ENCODE measurements around the gene LMF2. TPM values are rescaled to one million over a fixed set of nuclear protein-coding genes. Genes with fewer than 3 reads are reported as not detected.

LMF2 gene
- polyA plus RNA-seq, 1 of the 3 experiments (the other 2 are of a cell fraction), result 34.3 TPM

DNA sequence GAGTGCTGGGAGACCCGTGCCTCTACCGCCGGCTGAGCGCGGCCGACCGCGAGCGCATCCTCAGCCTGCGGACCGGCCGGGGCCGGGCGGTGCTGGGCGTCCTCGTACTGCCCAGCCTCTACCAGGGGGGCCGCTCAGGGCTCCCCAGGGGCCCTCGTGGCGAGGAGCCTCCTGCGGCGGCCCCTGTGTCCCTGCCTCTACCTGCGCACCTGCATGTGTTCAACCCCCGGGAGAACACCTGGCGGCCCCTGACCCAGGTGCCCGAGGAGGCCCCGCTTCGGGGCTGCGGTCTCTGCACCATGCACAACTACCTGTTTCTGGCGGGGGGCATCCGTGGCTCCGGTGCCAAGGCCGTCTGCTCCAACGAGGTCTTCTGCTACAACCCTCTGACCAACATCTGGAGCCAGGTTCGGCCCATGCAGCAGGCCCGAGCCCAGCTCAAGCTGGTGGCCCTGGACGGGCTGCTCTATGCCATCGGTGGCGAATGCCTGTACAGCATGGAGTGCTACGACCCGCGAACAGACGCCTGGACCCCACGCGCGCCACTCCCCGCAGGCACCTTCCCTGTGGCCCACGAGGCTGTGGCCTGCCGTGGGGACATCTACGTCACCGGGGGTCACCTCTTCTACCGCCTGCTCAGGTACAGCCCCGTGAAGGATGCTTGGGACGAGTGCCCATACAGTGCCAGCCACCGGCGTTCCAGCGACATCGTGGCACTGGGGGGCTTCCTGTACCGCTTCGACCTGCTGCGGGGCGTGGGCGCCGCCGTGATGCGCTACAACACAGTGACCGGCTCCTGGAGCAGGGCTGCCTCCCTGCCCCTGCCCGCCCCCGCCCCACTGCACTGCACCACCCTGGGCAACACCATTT is 41.7 kb upstream of the LMF2 start:
- H3K79me2 ChIP-seq (ENCODE audit: insufficient read depth), result no peaks in the 10 kb centered on the region
- no peak overlapping the region for H3K27ac ChIP-seq (ENCODE audit: low read depth in 2 of 2, low read length in 1 of 2)
- H3K9me3 ChIP-seq, result no peaks in the 10 kb centered on the region
- H3K27me3 ChIP-seq (ENCODE audit: insufficient read depth), result no peaks in the 10 kb centered on the region
- no peaks in the 10 kb centered on the region for H3F3A ChIP-seq (replicated peaks; ENCODE audit: insufficient read depth)
- no peak overlapping the region for H3K4me2 ChIP-seq
- peaks cover 0 to 9% of the 10 kb centered on the region in 2 experiments; a peak in 1 of 4 replicates for H3K4me1 ChIP-seq (ENCODE audit: control insufficient read depth in 1 of 2, insufficient read depth in 2 of 2, low read depth in 1 of 2, low read length in 1 of 2)
- ChIA-PET CTCF (interaction anchor here (1.4 to 5.3 kb wide), 3 partner anchors 14 to 23 kb away, joined by 4 to 31 read pairs (median 26); partner anchors contain the start of genes SCO2 and SYCE3), POLR2A (no interaction called here)
- peak; percentile 26 for DNase-seq
- H3K36me3 ChIP-seq (replicated peaks in 1 of 2; ENCODE audit: control insufficient read depth in 1 of 2, insufficient read depth in 2 of 2, low read length in 1 of 2), result no peaks in the 10 kb centered on the region
- no peak overlapping the region for H3K9ac ChIP-seq
- no peak overlapping the region for H2AFZ ChIP-seq (ENCODE audit: low read depth)
- TF ChIP-seq, protein P1, sequence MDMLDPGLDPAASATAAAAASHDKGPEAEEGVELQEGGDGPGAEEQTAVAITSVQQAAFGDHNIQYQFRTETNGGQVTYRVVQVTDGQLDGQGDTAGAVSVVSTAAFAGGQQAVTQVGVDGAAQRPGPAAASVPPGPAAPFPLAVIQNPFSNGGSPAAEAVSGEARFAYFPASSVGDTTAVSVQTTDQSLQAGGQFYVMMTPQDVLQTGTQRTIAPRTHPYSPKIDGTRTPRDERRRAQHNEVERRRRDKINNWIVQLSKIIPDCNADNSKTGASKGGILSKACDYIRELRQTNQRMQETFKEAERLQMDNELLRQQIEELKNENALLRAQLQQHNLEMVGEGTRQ (IDR thresholded peaks at IDR 0.05; ENCODE audit: borderline replicate concordance, low read depth, low read length), result no peak
- WGBS (ENCODE audit: low lambda C conversion rate), result 94% methylated on average over 22 of the region's 68 CpGs
- no peaks in the 10 kb centered on the region for H4K20me1 ChIP-seq (ENCODE audit: insufficient read depth)
- no peaks in the 10 kb centered on the region for H3K9me2 ChIP-seq
- H3K4me3 ChIP-seq (ENCODE audit: low read depth in 2 of 2, low read length in 1 of 2), result no peak overlapping the region

DNA sequence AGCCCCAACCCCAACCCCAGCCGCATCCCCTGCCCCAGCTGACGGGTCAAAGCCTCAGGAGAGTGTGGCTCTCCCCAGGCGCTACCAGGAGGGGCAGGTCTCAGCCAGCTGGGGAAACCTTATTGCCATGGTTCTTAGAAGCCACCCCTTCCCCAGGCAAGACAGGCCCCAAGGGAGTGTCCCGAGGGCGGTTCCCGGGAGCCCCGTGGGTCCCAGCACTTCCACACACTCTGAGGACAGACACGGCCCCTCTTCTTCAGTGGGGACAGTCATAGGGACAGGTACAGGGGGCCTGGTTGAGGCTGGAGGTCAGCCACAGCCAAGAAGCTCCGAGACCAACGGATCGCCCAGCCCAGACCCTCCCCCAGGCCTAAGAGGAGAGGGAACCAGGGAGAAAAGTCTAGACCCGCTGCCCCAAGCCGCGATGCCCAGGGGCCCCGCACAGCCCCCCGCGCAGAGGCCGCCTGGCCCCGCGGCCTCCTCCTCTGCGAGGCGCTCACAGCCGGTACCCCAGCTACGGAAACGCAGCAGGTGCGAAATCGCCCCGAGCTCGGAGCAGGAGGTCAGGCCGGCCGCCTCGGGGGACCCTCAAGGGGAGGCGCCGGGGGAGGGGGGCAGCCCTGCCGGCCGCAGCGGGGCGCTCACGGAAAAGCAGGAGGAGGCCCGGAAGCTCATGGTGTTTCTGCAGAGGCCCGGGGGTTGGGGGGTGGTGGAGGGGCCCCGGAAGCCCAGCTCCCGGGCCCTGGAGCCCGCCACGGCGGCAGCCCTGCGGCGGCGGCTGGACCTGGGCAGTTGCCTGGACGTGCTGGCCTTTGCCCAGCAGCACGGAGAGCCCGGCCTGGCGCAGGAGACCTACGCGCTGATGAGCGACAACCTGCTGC is 40.8 kb upstream of the LMF2 start:
- ChIA-PET POLR2A (interaction anchor here (0.6 kb wide), 1 partner anchor 19 kb away, joined by 3 read pairs; no protein-coding TSS in a partner anchor), CTCF (interaction anchor here (1.4 to 4.9 kb wide), 4 partner anchors 15 to 72 kb away, joined by 4 to 31 read pairs (median 8); partner anchors contain the start of genes SCO2 and SYCE3)
- H3F3A ChIP-seq (replicated peaks; ENCODE audit: insufficient read depth), result no peaks in the 10 kb centered on the region
- H3K9ac ChIP-seq, result no peak overlapping the region
- DNase-seq, result peak; percentile 38
- no peak overlapping the region for H2AFZ ChIP-seq (ENCODE audit: low read depth)
- H3K27ac ChIP-seq (ENCODE audit: low read depth in 2 of 2, low read length in 1 of 2), result no peak overlapping the region
- no peaks in the 10 kb centered on the region for H3K9me3 ChIP-seq
- 96% methylated on average over 22 of the region's 56 CpGs for WGBS (ENCODE audit: low lambda C conversion rate)
- no peaks in the 10 kb centered on the region for H3K36me3 ChIP-seq (replicated peaks in 1 of 2; ENCODE audit: control insufficient read depth in 1 of 2, insufficient read depth in 2 of 2, low read length in 1 of 2)
- no peaks in the 10 kb centered on the region for H3K79me2 ChIP-seq (ENCODE audit: insufficient read depth)
- H4K20me1 ChIP-seq (ENCODE audit: insufficient read depth), result no peaks in the 10 kb centered on the region
- H3K9me2 ChIP-seq, result no peaks in the 10 kb centered on the region
- no peaks in the 10 kb centered on the region for H3K27me3 ChIP-seq (ENCODE audit: insufficient read depth)
- peaks cover 0 to 9% of the 10 kb centered on the region in 2 experiments; a peak in 1 of 4 replicates for H3K4me1 ChIP-seq (ENCODE audit: control insufficient read depth in 1 of 2, insufficient read depth in 2 of 2, low read depth in 1 of 2, low read length in 1 of 2)
- no peak overlapping the region for H3K4me2 ChIP-seq
- no peak overlapping the region for H3K4me3 ChIP-seq (ENCODE audit: low read depth in 2 of 2, low read length in 1 of 2)
- no peak for TF ChIP-seq RCOR1 (IDR thresholded peaks at IDR 0.05; ENCODE audit: low read length)
- no peak for TF ChIP-seq NRF1 (IDR thresholded peaks at IDR 0.05; ENCODE audit: low read depth, low read length)
- TF ChIP-seq RAD21 (IDR thresholded peaks at IDR 0.05; ENCODE audit: low read length), result no peak
- no peak for TF ChIP-seq FOSL2 (IDR thresholded peaks at IDR 0.05; ENCODE audit: borderline replicate concordance, low read depth)
- TF ChIP-seq POLR2AphosphoS5 (IDR thresholded peaks at IDR 0.05; ENCODE audit: low read depth, low read length), result no peak
- TF ChIP-seq, protein P2, sequence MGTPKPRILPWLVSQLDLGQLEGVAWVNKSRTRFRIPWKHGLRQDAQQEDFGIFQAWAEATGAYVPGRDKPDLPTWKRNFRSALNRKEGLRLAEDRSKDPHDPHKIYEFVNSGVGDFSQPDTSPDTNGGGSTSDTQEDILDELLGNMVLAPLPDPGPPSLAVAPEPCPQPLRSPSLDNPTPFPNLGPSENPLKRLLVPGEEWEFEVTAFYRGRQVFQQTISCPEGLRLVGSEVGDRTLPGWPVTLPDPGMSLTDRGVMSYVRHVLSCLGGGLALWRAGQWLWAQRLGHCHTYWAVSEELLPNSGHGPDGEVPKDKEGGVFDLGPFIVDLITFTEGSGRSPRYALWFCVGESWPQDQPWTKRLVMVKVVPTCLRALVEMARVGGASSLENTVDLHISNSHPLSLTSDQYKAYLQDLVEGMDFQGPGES (IDR thresholded peaks at IDR 0.05; ENCODE audit: low read depth, low read length), result no peak
- no peak for TF ChIP-seq EZH2phosphoT487 (IDR thresholded peaks at IDR 0.05; ENCODE audit: borderline replicate concordance, low read depth)
- no peak for TF ChIP-seq GABPA (IDR thresholded peaks at IDR 0.05; ENCODE audit: low read depth)
- TF ChIP-seq, protein P3, sequence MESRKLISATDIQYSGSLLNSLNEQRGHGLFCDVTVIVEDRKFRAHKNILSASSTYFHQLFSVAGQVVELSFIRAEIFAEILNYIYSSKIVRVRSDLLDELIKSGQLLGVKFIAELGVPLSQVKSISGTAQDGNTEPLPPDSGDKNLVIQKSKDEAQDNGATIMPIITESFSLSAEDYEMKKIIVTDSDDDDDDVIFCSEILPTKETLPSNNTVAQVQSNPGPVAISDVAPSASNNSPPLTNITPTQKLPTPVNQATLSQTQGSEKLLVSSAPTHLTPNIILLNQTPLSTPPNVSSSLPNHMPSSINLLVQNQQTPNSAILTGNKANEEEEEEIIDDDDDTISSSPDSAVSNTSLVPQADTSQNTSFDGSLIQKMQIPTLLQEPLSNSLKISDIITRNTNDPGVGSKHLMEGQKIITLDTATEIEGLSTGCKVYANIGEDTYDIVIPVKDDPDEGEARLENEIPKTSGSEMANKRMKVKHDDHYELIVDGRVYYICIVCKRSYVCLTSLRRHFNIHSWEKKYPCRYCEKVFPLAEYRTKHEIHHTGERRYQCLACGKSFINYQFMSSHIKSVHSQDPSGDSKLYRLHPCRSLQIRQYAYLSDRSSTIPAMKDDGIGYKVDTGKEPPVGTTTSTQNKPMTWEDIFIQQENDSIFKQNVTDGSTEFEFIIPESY (IDR thresholded peaks at IDR 0.05; ENCODE audit: borderline replicate concordance, low read depth), result no peak
- TF ChIP-seq GATA2 (CRISPR knock-in tag; IDR thresholded peaks at IDR 0.05), result no peak
- no peak for TF ChIP-seq MEF2A (IDR thresholded peaks at IDR 0.05; ENCODE audit: borderline replicate concordance, low read depth)
- no peak for TF ChIP-seq YY1 (IDR thresholded peaks at IDR 0.05; ENCODE audit: low read depth)
- no peak for TF ChIP-seq TEAD4 (IDR thresholded peaks at IDR 0.05; ENCODE audit: borderline replicate concordance, insufficient read depth)
- TF ChIP-seq, protein P4, sequence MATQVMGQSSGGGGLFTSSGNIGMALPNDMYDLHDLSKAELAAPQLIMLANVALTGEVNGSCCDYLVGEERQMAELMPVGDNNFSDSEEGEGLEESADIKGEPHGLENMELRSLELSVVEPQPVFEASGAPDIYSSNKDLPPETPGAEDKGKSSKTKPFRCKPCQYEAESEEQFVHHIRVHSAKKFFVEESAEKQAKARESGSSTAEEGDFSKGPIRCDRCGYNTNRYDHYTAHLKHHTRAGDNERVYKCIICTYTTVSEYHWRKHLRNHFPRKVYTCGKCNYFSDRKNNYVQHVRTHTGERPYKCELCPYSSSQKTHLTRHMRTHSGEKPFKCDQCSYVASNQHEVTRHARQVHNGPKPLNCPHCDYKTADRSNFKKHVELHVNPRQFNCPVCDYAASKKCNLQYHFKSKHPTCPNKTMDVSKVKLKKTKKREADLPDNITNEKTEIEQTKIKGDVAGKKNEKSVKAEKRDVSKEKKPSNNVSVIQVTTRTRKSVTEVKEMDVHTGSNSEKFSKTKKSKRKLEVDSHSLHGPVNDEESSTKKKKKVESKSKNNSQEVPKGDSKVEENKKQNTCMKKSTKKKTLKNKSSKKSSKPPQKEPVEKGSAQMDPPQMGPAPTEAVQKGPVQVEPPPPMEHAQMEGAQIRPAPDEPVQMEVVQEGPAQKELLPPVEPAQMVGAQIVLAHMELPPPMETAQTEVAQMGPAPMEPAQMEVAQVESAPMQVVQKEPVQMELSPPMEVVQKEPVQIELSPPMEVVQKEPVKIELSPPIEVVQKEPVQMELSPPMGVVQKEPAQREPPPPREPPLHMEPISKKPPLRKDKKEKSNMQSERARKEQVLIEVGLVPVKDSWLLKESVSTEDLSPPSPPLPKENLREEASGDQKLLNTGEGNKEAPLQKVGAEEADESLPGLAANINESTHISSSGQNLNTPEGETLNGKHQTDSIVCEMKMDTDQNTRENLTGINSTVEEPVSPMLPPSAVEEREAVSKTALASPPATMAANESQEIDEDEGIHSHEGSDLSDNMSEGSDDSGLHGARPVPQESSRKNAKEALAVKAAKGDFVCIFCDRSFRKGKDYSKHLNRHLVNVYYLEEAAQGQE (IDR thresholded peaks at IDR 0.05; ENCODE audit: low read depth, low read length), result no peak
- TF ChIP-seq NFIC (IDR thresholded peaks at IDR 0.05; ENCODE audit: borderline replicate concordance), result no peak
